Trophoblast cell (in vitro differentiated cells and primary cell): ENCODE results near the gene ETS2.

Experiments used
- DNase-seq, 2 donors: peaks; one replicate each; pipeline ENCODE4 v3.0.0-alpha.2; 2016
- H2AFZ ChIP-seq: 2 replicates; pipeline ENCODE4 v1.6.1; 2013; ENCODE audit warnings: low read length, moderate library complexity, mild to moderate bottlenecking; ENCODE audit not compliant: insufficient read depth, poor library complexity
- H2AK5ac ChIP-seq: 2 replicates; pipeline ENCODE4 v1.6.1; 2013; ENCODE audit warnings: mild to moderate bottlenecking, low read length
- H2BK120ac ChIP-seq: 2 replicates; pipeline ENCODE4 v1.6.1; 2013; ENCODE audit warnings: low read length, mild to moderate bottlenecking, moderate library complexity; ENCODE audit not compliant: insufficient read depth, poor library complexity
- H2BK12ac ChIP-seq: 2 replicates; pipeline ENCODE4 v1.6.1; 2013; ENCODE audit warnings: mild to moderate bottlenecking, low read length, moderate library complexity
- H2BK5ac ChIP-seq: 2 replicates; pipeline ENCODE4 v1.6.1; 2013; ENCODE audit warnings: low read length, low read depth, moderate library complexity, mild to moderate bottlenecking; ENCODE audit not compliant: poor library complexity
- H3K14ac ChIP-seq: 2 replicates; pipeline ENCODE4 v1.6.1; 2013; ENCODE audit warnings: mild to moderate bottlenecking, low read length
- H3K18ac ChIP-seq: 2 replicates; pipeline ENCODE4 v1.6.1; 2013; ENCODE audit warnings: mild to moderate bottlenecking, low read length
- H3K23ac ChIP-seq: 2 replicates; pipeline ENCODE4 v1.6.1; 2013; ENCODE audit warnings: low read length
- H3K27ac ChIP-seq: 2 replicates; pipeline ENCODE4 v1.5.1; 2013; ENCODE audit warnings: low read depth, mild to moderate bottlenecking, inconsistent platforms, low read length, moderate library complexity
- H3K27me3 ChIP-seq: 2 replicates; pipeline ENCODE4 v1.6.1; 2013; ENCODE audit warnings: inconsistent platforms, mild to moderate bottlenecking, low read length, moderate library complexity; ENCODE audit not compliant: insufficient read depth
- H3K36me3 ChIP-seq, 2 experiments: 1 replicate in 1 of 2; 2 replicates in 1 of 2; pipeline ENCODE4 v1.6.1; 2013; ENCODE audit warnings: low read length in 2 of 2, mild to moderate bottlenecking in 2 of 2, moderate library complexity in 1 of 2; ENCODE audit not compliant: insufficient read depth in 2 of 2, control insufficient read depth in 1 of 2
- H3K4ac ChIP-seq: 2 replicates; pipeline ENCODE4 v1.6.1; 2013; ENCODE audit warnings: low read depth, mild to moderate bottlenecking, low read length, moderate library complexity
- H3K4me1 ChIP-seq, 2 experiments: 1 replicate in 1 of 2; 2 replicates in 1 of 2; pipeline ENCODE4 v1.6.1; 2013; ENCODE audit warnings: low read length in 2 of 2, mild to moderate bottlenecking in 2 of 2, moderate library complexity in 1 of 2; ENCODE audit not compliant: insufficient read depth in 2 of 2, control insufficient read depth in 1 of 2
- H3K4me2 ChIP-seq: 2 replicates; pipeline ENCODE4 v1.6.1; 2013; ENCODE audit warnings: inconsistent platforms, mild to moderate bottlenecking, low read length, moderate library complexity
- H3K4me3 ChIP-seq: 2 replicates; pipeline ENCODE4 v1.5.1; 2013; ENCODE audit warnings: mild to moderate bottlenecking, low read depth, low read length, inconsistent platforms
- H3K79me1 ChIP-seq: one replicate; pipeline ENCODE4 v1.6.1; 2013; ENCODE audit warnings: low read length
- H3K79me2 ChIP-seq: 2 replicates; pipeline ENCODE4 v1.6.1; 2013; ENCODE audit warnings: low read length, mild to moderate bottlenecking; ENCODE audit not compliant: control insufficient read depth, insufficient read depth, poor library complexity
- H3K9ac ChIP-seq: 2 replicates; pipeline ENCODE4 v1.6.1; 2013; ENCODE audit warnings: mild to moderate bottlenecking, low read length
- H3K9me3 ChIP-seq: 2 replicates; pipeline ENCODE4 v1.6.1; 2013; ENCODE audit warnings: low read depth, mild to moderate bottlenecking, control low read depth, inconsistent platforms, low read length; ENCODE audit not compliant: insufficient read depth
- H4K12ac ChIP-seq: 2 replicates; pipeline ENCODE4 v1.6.1; 2013; ENCODE audit warnings: low read depth, mild to moderate bottlenecking, low read length, moderate library complexity
- H4K8ac ChIP-seq: 2 replicates; pipeline ENCODE4 v1.6.1; 2013; ENCODE audit warnings: low read depth, mild to moderate bottlenecking, low read length, moderate library complexity
- H4K91ac ChIP-seq: one replicate; pipeline ENCODE4 v1.6.1; 2013; ENCODE audit warnings: low read depth, mild to moderate bottlenecking, low read length, moderate library complexity
- WGBS: extraction: QIAGEN DNeasy Blood & Tissue Kit; methylation state at CpG from one replicate; pipeline ENCODE4 v1.1.7; 2013; ENCODE audit warnings: missing lambda C conversion rate; ENCODE audit not compliant: insufficient read length, insufficient coverage; ENCODE audit errors: extremely low coverage; 5-methylcytosine and 5-hydroxymethylcytosine counted together

ETS2 gene

DNA sequence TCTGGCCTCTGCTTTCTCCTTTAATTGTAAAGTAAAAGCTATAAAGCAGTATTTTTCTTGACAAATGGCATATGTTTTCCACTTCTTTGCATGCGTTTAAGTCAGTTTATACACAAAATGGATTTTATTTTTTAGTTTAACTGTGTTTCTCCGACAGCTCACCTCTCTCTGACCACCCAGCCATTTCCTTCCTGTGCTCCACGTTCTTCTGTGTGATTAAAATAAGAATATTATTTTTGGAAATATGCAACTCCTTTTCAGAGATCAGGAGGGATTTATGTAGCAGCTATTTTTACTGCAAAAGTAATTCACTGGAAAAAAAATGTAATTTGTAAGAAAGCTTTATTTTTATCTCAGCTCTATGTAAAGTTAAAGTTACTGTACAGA lies 18.0 kb downstream of the ETS2 start:
- Histone ChIP-seq H2BK120ac (no peak overlapping the region), H3K18ac (no peak overlapping the region), H3K36me3 (peaks cover 35 to 41% of the 10 kb centered on the region in 2 experiments), H2BK5ac (no peak overlapping the region), H2AK5ac (no peak overlapping the region), H3K14ac (no peak overlapping the region), H2AFZ (no peak overlapping the region), H3K4me1 (peaks cover 6 to 10% of the 10 kb centered on the region in 2 experiments), H3K27me3 (no peaks in the 10 kb centered on the region), H4K12ac (no peak overlapping the region), H3K9ac (no peak overlapping the region), H3K9me3 (no peaks in the 10 kb centered on the region), H2BK12ac (no peak overlapping the region), H3K4me3 (no peak overlapping the region), H3K23ac (no peak overlapping the region), H3K79me1 (peaks cover 8% of the 10 kb centered on the region), H4K8ac (no peak overlapping the region), H3K4me2 (no peak overlapping the region), H3K27ac (no peak overlapping the region), H4K91ac (no peak overlapping the region), H3K79me2 (no peaks in the 10 kb centered on the region), H3K4ac (no peak overlapping the region)
- DNase-seq: no peak
- no CpG with 5 or more reads among the region's 3 CpGs for WGBS

DNA sequence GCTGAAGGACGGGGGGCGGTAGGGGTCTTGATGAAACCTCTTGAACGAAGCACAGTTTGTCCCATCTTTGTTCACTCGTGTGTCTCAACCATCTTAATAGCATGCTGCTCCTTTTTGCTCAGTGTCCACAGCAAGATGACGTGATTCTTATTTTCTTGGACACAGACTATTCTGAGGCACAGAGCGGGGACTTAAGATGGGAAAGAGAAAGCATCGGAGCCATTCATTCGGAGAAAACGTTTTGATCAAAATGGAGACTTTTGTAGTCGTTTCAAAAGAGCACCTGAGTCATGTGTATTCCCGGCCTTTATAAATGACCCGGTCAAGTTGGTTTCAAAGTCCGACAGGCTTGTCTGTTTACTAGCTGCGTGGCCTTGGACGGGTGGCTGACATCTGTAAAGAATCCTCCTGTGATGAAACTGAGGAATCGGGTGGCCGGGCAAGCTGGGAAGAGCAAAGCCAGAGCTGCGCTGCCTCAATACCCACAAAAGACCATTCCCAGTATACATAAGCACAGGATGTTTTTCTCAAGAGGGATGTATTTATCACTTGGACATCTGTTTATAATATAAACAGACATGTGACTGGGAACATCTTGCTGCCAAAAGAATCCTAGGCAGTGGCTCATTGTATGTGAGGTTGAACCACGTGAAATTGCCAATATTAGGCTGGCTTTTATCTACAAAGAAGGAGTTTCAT lies 18.5 kb downstream of the ETS2 start:
- peak in 1 of 2 donors; percentile 31 for DNase-seq
- Histone ChIP-seq H3K18ac (no peak overlapping the region), H3K79me2 (no peaks in the 10 kb centered on the region), H3K14ac (no peak overlapping the region), H2BK12ac (no peak overlapping the region), H3K79me1 (peaks cover 7% of the 10 kb centered on the region), H2AFZ (no peak overlapping the region), H4K91ac (no peak overlapping the region), H3K9me3 (no peaks in the 10 kb centered on the region), H3K4ac (no peak overlapping the region), H2AK5ac (no peak overlapping the region), H2BK5ac (no peak overlapping the region), H3K4me2 (no peak overlapping the region), H3K23ac (no peak overlapping the region), H3K27me3 (no peaks in the 10 kb centered on the region), H3K9ac (no peak overlapping the region), H4K12ac (no peak overlapping the region), H3K36me3 (peaks cover 34 to 38% of the 10 kb centered on the region in 2 experiments), H4K8ac (no peak overlapping the region), H3K27ac (no peak overlapping the region), H2BK120ac (no peak overlapping the region), H3K4me1 (peaks cover 5 to 9% of the 10 kb centered on the region in 2 experiments), H3K4me3 (no peak overlapping the region)
- no CpG with 5 or more reads among the region's 19 CpGs for WGBS

DNA sequence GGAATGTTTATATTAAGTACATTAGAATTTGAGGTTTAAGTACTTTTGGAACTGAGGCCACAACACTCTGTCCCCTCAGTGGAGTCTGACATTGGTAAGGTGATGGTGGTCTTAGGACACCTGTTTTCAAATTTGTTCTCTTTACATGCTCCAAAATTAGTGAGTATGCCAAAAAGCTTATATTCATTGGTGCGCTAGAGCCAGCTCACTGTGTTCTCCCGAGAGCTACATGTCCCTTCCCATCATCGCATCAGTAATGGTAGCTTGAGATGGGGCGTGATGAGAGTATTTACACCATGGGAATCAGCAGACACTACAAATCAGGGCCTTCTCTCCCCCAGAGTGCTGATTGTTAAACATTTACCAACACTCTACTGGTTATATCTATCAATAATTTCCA lies 19.5 kb downstream of the ETS2 start:
- Histone ChIP-seq H2AK5ac (no peak overlapping the region), H2BK5ac (no peak overlapping the region), H3K4me1 (peaks cover 0 to 4% of the 10 kb centered on the region in 2 experiments), H2BK120ac (no peak overlapping the region), H3K18ac (no peak overlapping the region), H3K4me3 (no peak overlapping the region), H3K79me1 (peaks cover 3% of the 10 kb centered on the region), H3K27me3 (no peaks in the 10 kb centered on the region), H3K36me3 (peaks cover 28 to 33% of the 10 kb centered on the region in 2 experiments), H4K91ac (no peak overlapping the region), H3K14ac (no peak overlapping the region), H3K9me3 (no peaks in the 10 kb centered on the region), H3K79me2 (no peaks in the 10 kb centered on the region), H2BK12ac (no peak overlapping the region), H4K12ac (no peak overlapping the region), H4K8ac (no peak overlapping the region), H3K4me2 (no peak overlapping the region), H3K9ac (no peak overlapping the region), H3K4ac (no peak overlapping the region), H3K27ac (no peak overlapping the region), H2AFZ (no peak overlapping the region), H3K23ac (no peak overlapping the region)
- no peak for DNase-seq
- no CpG with 5 or more reads among the region's 4 CpGs for WGBS

- Histone ChIP-seq H4K91ac (no peak overlapping the region), H3K4me1 (no peaks in the 10 kb centered on the region), H3K23ac (no peak overlapping the region), H3K36me3 (peaks cover 23 to 28% of the 10 kb centered on the region in 2 experiments), H3K4me2 (no peak overlapping the region), H3K79me2 (no peaks in the 10 kb centered on the region), H2AK5ac (no peak overlapping the region), H3K4ac (no peak overlapping the region), H3K4me3 (no peak overlapping the region), H3K9ac (no peak overlapping the region), H3K18ac (no peak overlapping the region), H3K14ac (no peak overlapping the region), H4K12ac (no peak overlapping the region), H3K79me1 (peaks cover 2% of the 10 kb centered on the region), H3K27me3 (no peaks in the 10 kb centered on the region), H2BK12ac (no peak overlapping the region), H2AFZ (no peak overlapping the region), H3K27ac (no peak overlapping the region), H2BK120ac (no peak overlapping the region), H4K8ac (no peak overlapping the region), H2BK5ac (no peak overlapping the region), H3K9me3 (no peaks in the 10 kb centered on the region)
- no peak for DNase-seq
- no CpG with 5 or more reads among the region's 2 CpGs for WGBS
These were observed 20.2 kb downstream of the ETS2 start for GRCh38 chr21:38825921-38826320.
